Muscle of back (tissue), 13 donors: Measurements from ENCODE around the gene KLK3. TPM values are rescaled to one million over a fixed set of nuclear protein-coding genes. Genes with fewer than 3 reads are reported as not detected.
"Not testable (repeated sequence)": the region's sequence is repeated elsewhere in the genome, so short reads cannot be mapped to it uniquely, and the experiment has no call there.

Experiments
- DNase-seq, 3 donors: peaks; one replicate each; pipeline versions ENCODE4 v3.0.0 to v3.0.0-alpha.2; 2013
- long read RNA-seq, 9 donors: transcript quantifications; one replicate each; lab custom pipeline, GENCODE V29; 2026
- polyA plus RNA-seq, 10 donors: library from polyadenylated mRNA; unstranded; fragments of 120-200 nt; gene quantifications; one replicate each; pipeline ENCODE4 v1.2.1, GENCODE V29; 2013; ENCODE audit not compliant: insufficient read length in 10 of 10

The KLK3 gene
- not detected for polyA plus RNA-seq
- long read RNA-seq, donor 1, result 0 reads
- long read RNA-seq, donor 2, result 0 reads
- long read RNA-seq, donor 3, result 0 reads
- long read RNA-seq, donor 4, result 0 reads
- long read RNA-seq, donor 5, result 0 reads
- long read RNA-seq, donor 6, result 0 reads
- long read RNA-seq, donor 7, result 0 reads
- long read RNA-seq, donor 8, result 0 reads
- long read RNA-seq, donor 9, result 0 reads

GRCh38 chr19:50854636-50855410 lies at the start of gene KLK3:
Gene KLK3 (plus strand): TSS chr19:50854915. CDS start chr19:50854956, 41 bp downstream.
- no peak for DNase-seq

- no peak for DNase-seq
Measured at GRCh38 chr19:50808856-50809255, 45.9 kb upstream of the KLK3 start.

GRCh38 chr19:50811622-50812238 lies 43.0 kb upstream of the KLK3 start:
- DNase-seq, result not testable (repeated sequence)

GRCh38 chr19:50812474-50812873 lies 42.2 kb upstream of the KLK3 start:
- no peak for DNase-seq

GRCh38 chr19:50814883-50815282 lies 39.8 kb upstream of the KLK3 start:
- no peak for DNase-seq

- DNase-seq, result no peak
Measured at GRCh38 chr19:50815439-50815838, 39.3 kb upstream of the KLK3 start.

- no peak for DNase-seq
Measured at GRCh38 chr19:50817941-50818858, 36.5 kb upstream of the KLK3 start.

- DNase-seq, result no peak
Measured at GRCh38 chr19:50818859-50819472, 35.7 kb upstream of the KLK3 start.

- no peak for DNase-seq
Measured at GRCh38 chr19:50819636-50820035, 35.1 kb upstream of the KLK3 start.

- no peak for DNase-seq
Measured at GRCh38 chr19:50820086-50820485, 34.6 kb upstream of the KLK3 start.

- DNase-seq, result no peak
Measured at GRCh38 chr19:50820549-50821247, 34.0 kb upstream of the KLK3 start.

- no peak for DNase-seq
Measured at GRCh38 chr19:50821248-50821612, 33.5 kb upstream of the KLK3 start.

- DNase-seq, result no peak
Measured at GRCh38 chr19:50821622-50822021, 33.1 kb upstream of the KLK3 start.

- DNase-seq, result no peak
Measured at GRCh38 chr19:50822661-50823208, 32.0 kb upstream of the KLK3 start.

GRCh38 chr19:50823389-50824042 lies 31.2 kb upstream of the KLK3 start, which contains the start of gene KLK1:
Gene KLK1 (minus strand): TSS chr19:50823787. CDS start chr19:50823748, 39 bp downstream.
- DNase-seq, result no peak

GRCh38 chr19:50826492-50827240 lies 28.0 kb upstream of the KLK3 start:
- DNase-seq, result no peak

- no peak for DNase-seq
Measured at GRCh38 chr19:50827476-50827875, 27.2 kb upstream of the KLK3 start.

- DNase-seq, result no peak
Measured at GRCh38 chr19:50829801-50830200, 24.9 kb upstream of the KLK3 start.
